Loucy (cell line): ENCODE data around the gene TRAF6.

Source experiments
- H2AFZ ChIP-seq: fragments of 200-600 bp; sonication (generic); 2 replicates; pipeline ENCODE4 v1.6.0; 2016; ENCODE audit warnings: antibody characterized with exemption, mild to moderate bottlenecking, low read length, moderate library complexity
- H3F3A ChIP-seq: fragments of 200-600 bp; 2 replicates; pipeline ENCODE4 v1.6.0; 2016; ENCODE audit warnings: antibody characterized with exemption, low read depth, mild to moderate bottlenecking
- H3K27me3 ChIP-seq: fragments of 200-600 bp; sonication (generic); 2 replicates; pipeline ENCODE4 v1.6.1; 2014; ENCODE audit warnings: low read length, mild to moderate bottlenecking; ENCODE audit not compliant: insufficient read depth, poor library complexity, severe bottlenecking
- H3K36me3 ChIP-seq: fragments of 200-600 bp; sonication (generic); 2 replicates; pipeline ENCODE4 v1.6.1; 2016; ENCODE audit warnings: low read length; ENCODE audit not compliant: insufficient read depth
- H3K4me1 ChIP-seq: fragments of 200-600 bp; sonication (generic); 2 replicates; pipeline ENCODE4 v1.5.1; 2014; ENCODE audit warnings: low read length, mild to moderate bottlenecking; ENCODE audit not compliant: insufficient read depth, poor library complexity, severe bottlenecking
- H3K4me2 ChIP-seq: fragments of 200-600 bp; sonication (generic); 2 replicates; pipeline ENCODE4 v1.6.0; 2014; ENCODE audit warnings: antibody characterized with exemption, low read length, low read depth, mild to moderate bottlenecking; ENCODE audit not compliant: poor library complexity, severe bottlenecking
- H3K4me3 ChIP-seq: fragments of 200-600 bp; sonication (generic); 2 replicates; pipeline ENCODE4 v1.5.1; 2014; ENCODE audit warnings: low read length, mild to moderate bottlenecking, mixed read lengths; ENCODE audit not compliant: poor library complexity, severe bottlenecking
- H3K79me2 ChIP-seq: fragments of 200-600 bp; sonication (generic); 2 replicates; pipeline ENCODE4 v1.6.1; 2014; ENCODE audit warnings: low read length; ENCODE audit not compliant: insufficient read depth
- H3K9ac ChIP-seq: fragments of 200-600 bp; sonication (generic); 2 replicates; pipeline ENCODE4 v1.6.0; 2014; ENCODE audit warnings: mild to moderate bottlenecking, low read depth, low read length, moderate library complexity; ENCODE audit not compliant: poor library complexity, severe bottlenecking
- H3K9me2 ChIP-seq: fragments of 200-600 bp; sonication (generic); replicated peaks from 2 replicates; pipeline ENCODE4 v1.6.1; 2016; ENCODE audit warnings: low read depth, low read length, mixed read lengths
- H3K9me3 ChIP-seq: fragments of 200-600 bp; sonication (generic); 2 replicates; pipeline ENCODE4 v1.6.1; 2014; ENCODE audit warnings: mild to moderate bottlenecking, antibody characterized with exemption, low read length, low read depth; ENCODE audit not compliant: insufficient read depth
- H4K20me1 ChIP-seq: fragments of 200-600 bp; sonication (generic); 2 replicates; pipeline ENCODE4 v1.6.0; 2014; ENCODE audit warnings: antibody characterized with exemption, low read length, mild to moderate bottlenecking; ENCODE audit not compliant: insufficient read depth, poor library complexity, severe bottlenecking
- EZH2phosphoT487 ChIP-seq: fragments of 200-600 bp; IDR thresholded peaks from 2 replicates; pipeline ENCODE4 v1.6.1; 2018; ENCODE audit warnings: antibody characterized with exemption, mild to moderate bottlenecking, moderate library complexity, borderline replicate concordance
- TF ChIP-seq, protein P1 (sequence below): fragments of 200-600 bp; sonication (generic); conservative IDR thresholded peaks from 2 replicates; pipeline ENCODE4 v1.5.1; 2014; ENCODE audit warnings: mild to moderate bottlenecking, antibody characterized with exemption, low read length

Gene TRAF6

DNA sequence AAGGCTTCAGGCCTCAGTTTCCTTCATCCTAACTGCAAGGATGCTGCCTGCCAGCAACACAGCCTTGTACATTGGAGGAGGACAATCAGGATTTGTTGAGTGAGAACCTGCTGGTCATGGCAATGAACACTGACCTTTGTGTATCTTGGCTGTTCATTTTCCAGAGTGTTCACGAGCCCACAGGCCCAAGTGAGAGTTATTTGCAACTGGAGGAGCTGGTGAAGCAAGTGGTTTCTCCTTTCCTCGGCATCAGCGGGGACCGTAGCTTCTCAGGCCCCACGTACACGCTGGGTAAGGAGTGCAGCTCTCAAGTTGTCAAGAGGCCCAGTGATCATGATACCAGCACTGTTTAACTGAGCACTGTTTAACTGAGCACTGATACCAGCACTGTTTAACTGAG is 59.0 kb downstream of the TRAF6 start:
- Histone ChIP-seq H3K27me3 (no peaks in the 10 kb centered on the region), H3K36me3 (peaks cover 82% of the 10 kb centered on the region; the same call in 1 of the 2 replicates), H3F3A (peaks cover 27% of the 10 kb centered on the region), H3K9me2 (no peaks in the 10 kb centered on the region), H3K4me3 (peak overlapping the region; percentile 58), H3K4me2 (peak overlapping the region; percentile 84), H3K9me3 (no peaks in the 10 kb centered on the region), H3K79me2 (peaks cover 31% of the 10 kb centered on the region; the same call in 1 of the 2 replicates), H3K9ac (peak overlapping the region; percentile 79), H2AFZ (no peak overlapping the region), H3K4me1 (peaks cover 69% of the 10 kb centered on the region), H4K20me1 (no peaks in the 10 kb centered on the region)
- TF ChIP-seq EZH2phosphoT487: no peak
- TF ChIP-seq, protein P1, sequence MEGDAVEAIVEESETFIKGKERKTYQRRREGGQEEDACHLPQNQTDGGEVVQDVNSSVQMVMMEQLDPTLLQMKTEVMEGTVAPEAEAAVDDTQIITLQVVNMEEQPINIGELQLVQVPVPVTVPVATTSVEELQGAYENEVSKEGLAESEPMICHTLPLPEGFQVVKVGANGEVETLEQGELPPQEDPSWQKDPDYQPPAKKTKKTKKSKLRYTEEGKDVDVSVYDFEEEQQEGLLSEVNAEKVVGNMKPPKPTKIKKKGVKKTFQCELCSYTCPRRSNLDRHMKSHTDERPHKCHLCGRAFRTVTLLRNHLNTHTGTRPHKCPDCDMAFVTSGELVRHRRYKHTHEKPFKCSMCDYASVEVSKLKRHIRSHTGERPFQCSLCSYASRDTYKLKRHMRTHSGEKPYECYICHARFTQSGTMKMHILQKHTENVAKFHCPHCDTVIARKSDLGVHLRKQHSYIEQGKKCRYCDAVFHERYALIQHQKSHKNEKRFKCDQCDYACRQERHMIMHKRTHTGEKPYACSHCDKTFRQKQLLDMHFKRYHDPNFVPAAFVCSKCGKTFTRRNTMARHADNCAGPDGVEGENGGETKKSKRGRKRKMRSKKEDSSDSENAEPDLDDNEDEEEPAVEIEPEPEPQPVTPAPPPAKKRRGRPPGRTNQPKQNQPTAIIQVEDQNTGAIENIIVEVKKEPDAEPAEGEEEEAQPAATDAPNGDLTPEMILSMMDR: no peak

DNA sequence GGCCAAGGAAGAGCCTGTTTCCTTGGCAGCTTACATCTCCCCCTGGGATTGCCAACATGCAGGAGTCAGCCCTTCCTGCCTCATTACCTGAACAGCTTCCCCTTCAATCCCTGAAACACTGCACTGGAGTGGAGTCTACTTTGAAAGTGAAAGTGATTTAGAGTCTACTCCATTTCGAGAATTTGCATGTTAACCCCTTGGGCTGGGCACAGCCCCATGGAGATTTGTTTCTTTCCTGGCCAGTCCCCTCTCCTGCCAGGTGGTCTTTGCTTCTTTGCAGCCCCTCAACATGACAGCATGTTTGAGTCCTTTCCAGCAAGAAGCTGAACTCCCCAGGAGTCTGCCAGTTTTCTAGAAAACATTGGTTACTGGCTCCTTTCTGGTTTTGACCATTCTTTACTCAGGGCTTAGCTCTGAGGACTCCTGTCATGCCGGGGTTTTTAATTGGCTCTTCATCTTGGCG is 59.9 kb downstream of the TRAF6 start:
- Histone ChIP-seq H3K9ac (peak overlapping the region; percentile 79), H3K27me3 (no peaks in the 10 kb centered on the region), H4K20me1 (no peaks in the 10 kb centered on the region), H3K9me2 (no peaks in the 10 kb centered on the region), H3K36me3 (peaks cover 83% of the 10 kb centered on the region), H3K9me3 (no peaks in the 10 kb centered on the region), H2AFZ (no peak overlapping the region), H3F3A (peaks cover 27% of the 10 kb centered on the region), H3K4me1 (peaks cover 60% of the 10 kb centered on the region), H3K4me3 (peak overlapping the region; percentile 0), H3K4me2 (peak overlapping the region; percentile 60), H3K79me2 (peaks cover 28% of the 10 kb centered on the region; the same call in 1 of the 2 replicates)
- TF ChIP-seq, protein P1: no peak
- no peak for TF ChIP-seq EZH2phosphoT487

DNA sequence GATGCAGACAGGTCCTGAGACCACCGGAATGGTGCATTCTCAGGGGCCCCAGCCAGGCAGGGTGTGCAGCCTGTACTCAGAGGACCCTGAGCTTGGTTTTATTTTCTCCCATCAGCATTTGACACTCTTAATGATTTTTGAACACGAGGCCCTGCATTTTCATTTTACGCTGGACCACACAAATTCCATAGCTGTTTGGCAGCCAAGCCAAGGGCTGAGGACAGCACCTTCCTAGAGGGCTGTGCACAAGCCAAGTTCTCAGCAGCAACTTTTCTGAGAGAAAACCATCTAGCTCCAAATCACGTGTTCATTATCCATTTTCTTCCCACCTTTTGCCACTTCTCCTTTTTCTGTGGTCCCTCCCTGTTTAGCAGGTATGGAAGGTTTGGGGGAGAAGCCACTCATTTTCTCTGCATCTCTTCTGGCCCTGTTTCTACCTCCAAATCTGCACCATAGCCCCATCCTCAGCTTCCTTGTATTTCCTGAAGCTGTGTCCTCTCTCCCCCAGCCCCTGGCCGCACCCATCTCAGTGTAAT is 60.4 kb downstream of the TRAF6 start:
- peak overlapping the region; percentile 60 for H3K4me2 ChIP-seq
- H3K9me2 ChIP-seq: no peaks in the 10 kb centered on the region
- H3K9ac ChIP-seq: peak overlapping the region; percentile 79
- H3K9me3 ChIP-seq: no peaks in the 10 kb centered on the region
- H2AFZ ChIP-seq: no peak overlapping the region
- peaks cover 22% of the 10 kb centered on the region; the same call in 1 of the 2 replicates for H3K79me2 ChIP-seq
- H3F3A ChIP-seq: peaks cover 27% of the 10 kb centered on the region
- no peaks in the 10 kb centered on the region for H3K27me3 ChIP-seq
- H3K4me1 ChIP-seq: peaks cover 55% of the 10 kb centered on the region
- no peak for TF ChIP-seq EZH2phosphoT487
- TF ChIP-seq, protein P1: no peak
- no peaks in the 10 kb centered on the region for H4K20me1 ChIP-seq
- H3K4me3 ChIP-seq: peak overlapping the region; percentile 0
- H3K36me3 ChIP-seq: peaks cover 83% of the 10 kb centered on the region
